HG03378 (cell line): ENCODE data around the gene P2RX3.
"Not testable (repeated sequence)": the region's sequence is repeated elsewhere in the genome, so short reads cannot be mapped to it uniquely, and the experiment has no call there.

ENCODE experiments used
- ATAC-seq: cut with Tn5 transposase; IDR thresholded peaks from one replicate; pipeline ENCODE4 v1.9.1; 2021; ENCODE audit warnings: mild to moderate bottlenecking, moderate library complexity; ENCODE audit not compliant: unreplicated experiment

Gene P2RX3

GRCh38 chr11:57394203-57394965, 56.2 kb downstream of the P2RX3 start:
- ATAC-seq: no peak

- ATAC-seq: no peak
These were observed 57.9 kb downstream of the P2RX3 start for GRCh38 chr11:57395905-57396623.

- ATAC-seq: no peak
These were observed 58.6 kb downstream of the P2RX3 start for GRCh38 chr11:57396744-57397143.

- no peak for ATAC-seq
These were observed 59.3 kb downstream of the P2RX3 start for GRCh38 chr11:57397394-57397990.

- no peak for ATAC-seq
These were observed 61.1 kb downstream of the P2RX3 start for GRCh38 chr11:57399221-57399620.

GRCh38 chr11:57399972-57400578, 61.9 kb downstream of the P2RX3 start:
- no peak for ATAC-seq

- ATAC-seq: no peak
These were observed 64.2 kb downstream of the P2RX3 start for GRCh38 chr11:57402188-57403002.

- ATAC-seq: not testable (repeated sequence)
These were observed 65.0 kb downstream of the P2RX3 start for GRCh38 chr11:57403003-57403801.

- ATAC-seq: no peak
These were observed 65.6 kb downstream of the P2RX3 start for GRCh38 chr11:57403802-57404147.

- ATAC-seq: no peak
These were observed 67.2 kb downstream of the P2RX3 start for GRCh38 chr11:57405271-57405860.

GRCh38 chr11:57406337-57406904, 68.3 kb downstream of the P2RX3 start:
- peak; percentile 82 for ATAC-seq

GRCh38 chr11:57407010-57407920, 69.1 kb downstream of the P2RX3 start:
- no peak for ATAC-seq

GRCh38 chr11:57407941-57408475, 69.9 kb downstream of the P2RX3 start:
- ATAC-seq: no peak

GRCh38 chr11:57408771-57409170, 70.6 kb downstream of the P2RX3 start:
- ATAC-seq: no peak

GRCh38 chr11:57409321-57410100, 71.4 kb downstream of the P2RX3 start:
- no peak for ATAC-seq

- ATAC-seq: no peak
These were observed 72.1 kb downstream of the P2RX3 start for GRCh38 chr11:57410287-57410686.

- ATAC-seq: no peak
These were observed 75.5 kb downstream of the P2RX3 start for GRCh38 chr11:57413681-57414080.
